ENCODE data around the gene RABAC1.

Gene RABAC1

DNA sequence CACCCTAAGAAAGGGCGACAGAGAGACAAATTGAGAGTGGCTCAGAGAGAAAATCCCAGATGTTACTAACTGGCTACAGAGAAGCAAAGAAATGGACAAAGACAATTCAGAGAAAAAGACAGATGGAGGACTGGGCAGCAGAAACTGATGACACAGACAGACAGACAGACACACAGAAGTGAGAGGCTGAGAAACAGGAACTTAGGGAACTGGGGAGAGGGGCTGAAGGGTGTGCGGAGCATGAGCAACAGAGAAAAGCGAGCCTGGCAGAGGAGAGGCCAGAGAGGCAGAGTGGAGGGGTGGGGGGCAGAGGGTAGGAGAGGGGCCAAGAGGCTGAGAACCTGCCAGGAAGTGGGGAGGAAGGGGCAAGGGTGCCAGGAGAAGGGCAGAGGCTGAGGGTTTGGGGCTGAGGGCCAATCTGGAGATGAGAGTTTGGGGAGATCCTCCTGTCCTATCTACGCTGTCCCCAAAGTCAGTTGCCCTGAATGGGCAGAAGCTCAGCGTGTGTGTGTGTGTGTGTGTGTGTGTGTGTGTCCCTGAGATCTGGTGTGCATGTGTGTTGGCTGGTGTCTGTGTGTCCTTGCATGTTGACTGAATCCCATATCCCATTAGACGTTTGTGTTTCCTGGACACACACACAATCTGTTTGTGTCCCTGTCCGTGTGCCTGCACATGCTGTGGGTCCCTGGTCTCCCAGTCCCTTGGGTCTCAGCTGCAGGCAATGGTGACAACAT is 25.3 kb downstream of the RABAC1 start:
- Mint-ChIP-seq H3K9me3 (no peaks in the 10 kb centered on the region), H3K27me3 (peaks cover 85% of the 10 kb centered on the region), H3K27ac (peak overlapping the region; percentile 34), H3K4me1 (peaks cover 41% of the 10 kb centered on the region), H3K4me3 (no peak overlapping the region), H3K36me3 (no peaks in the 10 kb centered on the region)
- no peak for DNase-seq
- CTCF ChIA-PET: interaction anchor here (0.6 to 1.0 kb wide), 7 partner anchors 9 to 99 kb away, joined by 3 to 4 read pairs (median 3); no protein-coding TSS in a partner anchor

DNA sequence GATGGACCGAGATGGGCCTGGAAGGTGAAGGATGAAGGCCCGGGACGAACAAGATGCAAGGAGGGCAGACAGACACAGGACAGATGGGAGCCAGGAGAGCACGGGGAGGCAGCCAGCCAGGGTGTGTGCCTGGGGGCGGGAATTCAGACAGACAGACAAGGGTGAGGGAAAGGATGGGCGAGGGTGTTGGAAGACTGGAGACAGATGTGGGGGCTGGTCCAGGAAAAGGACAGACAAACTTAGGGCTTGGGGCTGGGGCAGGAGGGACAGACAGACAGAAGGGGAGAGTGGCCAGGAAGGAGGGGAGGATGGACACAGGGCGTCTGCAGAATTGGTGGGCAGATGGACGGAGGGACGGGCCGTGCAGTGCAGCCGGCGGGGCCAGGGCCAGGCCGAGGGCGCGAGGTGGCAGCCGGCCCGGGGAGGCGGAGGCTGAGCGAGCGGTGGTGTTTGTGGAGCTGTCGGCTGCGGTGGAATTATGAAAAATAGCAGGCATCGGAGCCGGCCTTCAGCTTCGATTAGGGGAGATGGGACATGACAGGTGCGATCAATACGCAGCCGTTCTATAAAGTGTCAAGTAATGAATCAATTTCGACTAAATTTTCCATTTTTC is 26.3 kb downstream of the RABAC1 start:
- DNase-seq: no peak
- no peak overlapping the region for H3K4me3 Mint-ChIP-seq
- H3K4me1 Mint-ChIP-seq: peaks cover 45% of the 10 kb centered on the region
- CTCF ChIA-PET: interaction anchor here (1.0 kb wide), 1 partner anchor 59 kb away, joined by 4 read pairs; no protein-coding TSS in a partner anchor
- peaks cover 82% of the 10 kb centered on the region for H3K27me3 Mint-ChIP-seq
- H3K9me3 Mint-ChIP-seq: no peaks in the 10 kb centered on the region
- H3K27ac Mint-ChIP-seq: peak overlapping the region; percentile 46
- no peaks in the 10 kb centered on the region for H3K36me3 Mint-ChIP-seq

DNA sequence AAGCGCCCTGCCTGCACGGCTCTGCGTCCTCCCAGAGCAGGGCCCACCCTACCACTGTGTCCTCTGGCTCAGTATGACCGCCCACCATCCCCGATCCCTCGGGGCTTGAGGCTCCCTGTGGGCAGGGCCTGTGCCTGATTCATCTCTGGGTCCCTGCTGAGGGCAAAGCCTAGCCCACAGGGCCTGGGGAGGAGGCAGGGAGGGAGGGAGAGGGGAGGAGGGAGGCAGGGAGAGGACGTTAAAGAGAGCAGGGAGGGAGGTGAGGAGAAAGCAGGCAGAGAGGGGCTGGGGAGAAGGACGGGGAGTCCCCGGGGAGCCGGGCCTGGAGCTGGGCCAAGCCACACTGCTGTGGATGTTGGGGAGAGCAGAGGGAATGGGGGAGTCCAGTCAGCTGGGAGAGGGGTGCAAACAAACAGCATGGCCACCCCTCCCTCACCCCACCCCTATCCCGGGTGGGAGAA is 26.8 kb downstream of the RABAC1 start:
- CTCF ChIA-PET: interaction anchor here (0.7 to 1.0 kb wide), 2 partner anchors 59 kb away, joined by 3 to 4 read pairs; no protein-coding TSS in a partner anchor
- no peaks in the 10 kb centered on the region for H3K9me3 Mint-ChIP-seq
- H3K4me1 Mint-ChIP-seq: peaks cover 45% of the 10 kb centered on the region
- no peak overlapping the region for H3K4me3 Mint-ChIP-seq
- H3K27ac Mint-ChIP-seq: no peak overlapping the region
- H3K27me3 Mint-ChIP-seq: peaks cover 77% of the 10 kb centered on the region
- H3K36me3 Mint-ChIP-seq: no peaks in the 10 kb centered on the region
- no peak for DNase-seq

DNA sequence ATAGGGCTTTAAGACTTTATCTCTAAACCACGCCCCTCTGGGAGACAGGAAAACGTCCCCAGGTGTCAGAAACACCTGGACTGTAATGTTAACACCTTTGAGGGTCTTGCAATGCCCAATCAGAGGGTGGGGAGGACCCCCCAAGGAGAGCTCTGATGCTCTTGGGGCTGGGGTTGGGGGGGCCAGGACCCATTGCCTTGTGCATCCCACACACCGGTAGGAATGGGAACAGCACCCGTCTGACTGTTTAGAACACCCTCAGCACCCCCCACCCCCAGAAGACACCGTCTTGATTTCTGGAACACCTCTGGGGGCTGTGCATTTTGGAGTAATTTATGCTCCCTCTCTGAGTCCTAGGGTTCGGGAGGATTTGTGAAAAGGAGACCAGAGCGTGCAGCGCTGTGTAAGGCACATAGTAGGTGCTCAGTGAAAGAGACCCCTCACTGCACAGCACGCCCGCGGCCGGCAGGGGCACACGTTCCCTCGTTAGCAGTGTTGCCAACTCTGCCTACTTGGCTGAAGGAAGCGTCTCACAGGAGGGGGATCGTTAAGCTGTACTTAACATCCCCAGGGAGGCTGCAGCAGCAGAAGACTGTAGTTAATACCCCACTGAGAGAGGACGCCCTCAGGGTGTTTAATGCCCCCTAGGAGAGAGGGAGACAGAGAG is 28.1 kb downstream of the RABAC1 start:
- no peak overlapping the region for H3K4me3 Mint-ChIP-seq
- H3K27ac Mint-ChIP-seq: no peak overlapping the region
- peaks cover 45% of the 10 kb centered on the region for H3K4me1 Mint-ChIP-seq
- CTCF ChIA-PET: interaction anchor here (1.3 kb wide), 1 partner anchor 58 kb away, joined by 6 read pairs; no protein-coding TSS in a partner anchor
- H3K27me3 Mint-ChIP-seq: peaks cover 65% of the 10 kb centered on the region
- DNase-seq: no peak
- no peaks in the 10 kb centered on the region for H3K36me3 Mint-ChIP-seq
- H3K9me3 Mint-ChIP-seq: no peaks in the 10 kb centered on the region

DNA sequence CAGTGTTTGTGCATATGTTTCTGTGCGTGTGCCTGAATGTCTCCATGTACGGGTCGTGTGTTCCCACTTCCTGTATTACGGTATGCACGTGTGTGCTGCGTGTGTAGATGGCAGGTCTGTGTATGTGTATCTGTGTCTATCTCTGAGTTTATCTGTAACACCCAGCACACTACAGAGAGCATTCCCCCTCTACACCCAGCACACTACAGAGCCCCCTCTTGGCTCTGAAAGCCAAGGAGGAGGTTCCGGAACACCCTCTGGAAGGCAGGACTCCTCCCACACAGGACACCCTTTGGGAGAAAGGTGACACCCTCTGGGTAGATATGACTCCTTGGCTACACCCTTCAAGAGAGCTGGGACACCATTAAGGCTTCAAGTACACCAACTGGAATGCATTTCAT is 28.8 kb downstream of the RABAC1 start:
- peaks cover 43% of the 10 kb centered on the region for H3K4me1 Mint-ChIP-seq
- DNase-seq: no peak
- H3K27me3 Mint-ChIP-seq: peaks cover 59% of the 10 kb centered on the region
- no peaks in the 10 kb centered on the region for H3K9me3 Mint-ChIP-seq
- CTCF ChIA-PET: interaction anchor here (0.9 to 1.3 kb wide), 2 partner anchors 55 to 57 kb away, joined by 3 to 6 read pairs; no protein-coding TSS in a partner anchor
- H3K36me3 Mint-ChIP-seq: no peaks in the 10 kb centered on the region
- H3K27ac Mint-ChIP-seq: no peak overlapping the region
- peak overlapping the region; percentile 37 for H3K4me3 Mint-ChIP-seq

DNA sequence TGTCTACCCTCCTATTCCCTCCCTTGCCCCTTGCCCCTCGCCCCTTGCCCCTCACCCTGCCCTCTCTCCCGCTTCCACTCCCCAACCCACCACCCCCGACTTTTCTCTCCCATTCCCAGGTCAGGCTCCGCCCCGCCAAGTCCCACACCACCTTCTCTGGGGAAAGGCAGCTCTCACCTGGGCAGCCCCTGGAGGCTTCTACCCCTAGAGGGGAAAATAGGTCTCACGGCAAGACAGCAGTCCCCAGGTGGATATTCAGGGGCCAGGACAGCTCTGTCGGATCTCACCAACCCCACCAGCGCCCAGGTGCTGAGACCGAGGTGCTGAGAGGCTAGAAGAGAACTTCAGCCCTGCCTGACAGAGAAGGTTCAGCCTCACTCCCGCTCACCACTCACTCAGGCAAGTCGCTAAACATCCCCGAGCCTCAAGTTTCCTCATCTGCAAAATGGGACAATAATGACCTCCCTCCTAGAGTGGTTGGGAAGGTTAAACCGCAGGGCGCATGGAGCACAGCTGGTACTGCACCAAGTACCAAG is 29.5 kb downstream of the RABAC1 start:
- peaks cover 36% of the 10 kb centered on the region for H3K4me1 Mint-ChIP-seq
- H3K27me3 Mint-ChIP-seq: peaks cover 52% of the 10 kb centered on the region
- CTCF ChIA-PET: interaction anchor here (0.8 to 0.9 kb wide), 2 partner anchors 41 to 55 kb away, joined by 3 read pairs; no protein-coding TSS in a partner anchor
- H3K4me3 Mint-ChIP-seq: no peak overlapping the region
- no peaks in the 10 kb centered on the region for H3K9me3 Mint-ChIP-seq
- H3K27ac Mint-ChIP-seq: no peak overlapping the region
- no peaks in the 10 kb centered on the region for H3K36me3 Mint-ChIP-seq
- DNase-seq: no peak

DNA sequence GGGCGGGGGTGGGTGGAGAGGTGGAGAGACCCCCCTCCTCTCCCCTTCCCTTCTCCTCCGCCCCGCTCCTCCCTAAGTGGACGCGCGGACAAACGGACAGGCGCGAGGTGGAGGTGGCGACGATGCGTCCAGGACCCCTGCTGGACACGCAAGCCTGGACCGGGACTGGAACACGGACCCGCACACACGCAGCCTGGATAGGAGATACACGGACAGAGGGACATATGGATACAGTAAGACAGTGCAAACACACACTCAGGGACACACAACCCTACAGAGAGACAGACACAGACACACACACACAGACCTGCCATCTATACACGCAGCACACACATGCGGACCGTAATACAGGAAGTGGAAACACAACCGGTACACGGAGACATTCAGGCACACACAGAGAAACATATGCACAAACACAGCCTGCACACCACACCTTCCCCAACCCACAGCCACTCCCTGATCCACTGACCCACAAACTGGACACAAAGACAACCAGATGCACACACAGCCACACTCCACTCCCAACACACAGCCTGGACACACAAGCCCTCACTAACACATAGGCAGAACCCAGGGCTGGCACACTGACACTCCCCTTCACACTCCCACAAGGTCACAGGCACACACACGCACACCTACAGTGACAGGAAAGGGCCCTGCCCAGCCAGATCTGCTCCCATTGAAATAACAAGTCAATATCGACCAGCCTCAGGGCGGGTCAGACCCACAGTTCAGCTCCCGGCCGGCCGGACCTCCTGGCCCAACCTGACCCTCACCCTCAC is 30.2 kb downstream of the RABAC1 start:
- Mint-ChIP-seq H3K9me3 (no peaks in the 10 kb centered on the region), H3K27ac (peak overlapping the region; percentile 2), H3K4me3 (no peak overlapping the region), H3K27me3 (peaks cover 45% of the 10 kb centered on the region), H3K4me1 (peaks cover 32% of the 10 kb centered on the region), H3K36me3 (no peaks in the 10 kb centered on the region)
- CTCF ChIA-PET: interaction anchor here (0.8 to 2.3 kb wide), 3 partner anchors 40 to 56 kb away, joined by 3 to 9 read pairs (median 5); no protein-coding TSS in a partner anchor
- peak; percentile 59 for DNase-seq

DNA sequence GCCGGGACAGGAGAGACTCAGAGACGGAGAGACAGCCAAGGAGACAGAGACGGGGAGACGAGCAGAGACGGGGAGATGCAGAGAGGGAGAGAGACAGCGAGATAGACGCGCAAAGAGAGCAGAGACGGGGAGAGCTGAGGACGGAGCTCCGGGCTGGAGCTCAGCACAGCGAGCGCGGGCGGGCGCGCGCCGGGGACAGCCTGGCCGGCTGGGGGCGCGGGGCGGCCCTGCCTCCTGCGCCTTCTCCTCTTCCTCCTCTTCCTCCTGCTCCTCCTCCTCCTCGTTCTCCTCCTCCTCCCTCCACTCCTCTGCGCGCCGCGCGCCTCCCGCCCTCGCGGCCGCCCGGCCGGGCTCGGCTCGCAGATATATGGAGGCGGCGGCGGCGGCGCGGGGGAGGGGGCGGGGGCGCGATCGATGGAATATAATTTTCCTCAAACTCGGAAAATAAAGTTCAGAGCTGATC is 30.9 kb downstream of the RABAC1 start, which contains the start of gene ERFL:
Gene ERFL, minus strand, starts transcription at position 229 of the 463 bp plus-strand sequence. CDS start 15,530 bp downstream, outside the sequence.
- Mint-ChIP-seq H3K4me3 (no peak within 1 kb of the TSS), H3K27me3 (peaks cover 41% of the 10 kb centered on the region), H3K9me3 (no peaks in the 10 kb centered on the region), H3K4me1 (peaks cover 28% of the 10 kb centered on the region), H3K36me3 (no peaks in the 10 kb centered on the region), H3K27ac (peak within 1 kb of the TSS; percentile 38)
- peak; percentile 54 for DNase-seq
- CTCF ChIA-PET: interaction anchor here (1.3 to 2.3 kb wide), 2 partner anchors 40 to 55 kb away, joined by 5 to 9 read pairs; no protein-coding TSS in a partner anchor

DNA sequence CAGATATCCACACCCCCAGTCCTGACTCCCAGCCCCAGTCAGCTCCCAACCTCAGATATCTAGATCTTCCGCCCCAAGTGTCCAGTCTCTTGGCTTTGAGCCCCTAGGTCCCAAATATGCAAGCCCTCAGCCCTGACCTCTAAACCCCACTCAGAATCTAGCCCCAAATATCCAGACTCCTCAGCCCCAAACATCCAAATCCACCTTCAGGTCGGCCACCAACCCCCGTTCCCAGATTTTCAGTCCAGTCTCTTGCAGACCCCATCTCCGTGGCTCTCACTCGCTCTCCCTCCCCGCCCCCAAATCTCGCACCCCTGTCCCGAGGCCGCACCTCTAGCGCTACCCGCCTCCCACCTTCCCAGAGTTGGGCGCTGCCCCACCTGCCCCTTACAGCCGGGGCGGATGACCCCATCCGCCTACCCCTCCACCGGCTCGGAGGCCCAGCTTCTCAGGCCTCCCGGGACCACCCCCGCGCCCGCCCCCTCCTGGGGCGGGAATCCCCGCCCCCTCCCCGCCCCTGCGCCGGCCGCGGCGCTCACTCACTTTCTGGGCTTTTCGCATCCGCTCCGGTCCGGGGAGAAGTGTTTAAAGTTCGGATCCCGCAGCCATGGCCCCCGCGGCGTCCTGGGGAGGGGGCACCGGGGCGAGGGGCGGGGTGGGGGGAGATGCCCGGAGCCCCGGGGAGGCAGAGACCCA is 31.5 kb downstream of the RABAC1 start:
- CTCF ChIA-PET: interaction anchor here (0.5 to 2.3 kb wide), 3 partner anchors 23 to 54 kb away, joined by 3 to 9 read pairs (median 5); no protein-coding TSS in a partner anchor
- H3K27me3 Mint-ChIP-seq: peaks cover 43% of the 10 kb centered on the region
- H3K27ac Mint-ChIP-seq: no peak overlapping the region
- H3K4me1 Mint-ChIP-seq: peaks cover 31% of the 10 kb centered on the region
- H3K36me3 Mint-ChIP-seq: no peaks in the 10 kb centered on the region
- DNase-seq: peak; percentile 52
- no peaks in the 10 kb centered on the region for H3K9me3 Mint-ChIP-seq
- H3K4me3 Mint-ChIP-seq: no peak overlapping the region

DNA sequence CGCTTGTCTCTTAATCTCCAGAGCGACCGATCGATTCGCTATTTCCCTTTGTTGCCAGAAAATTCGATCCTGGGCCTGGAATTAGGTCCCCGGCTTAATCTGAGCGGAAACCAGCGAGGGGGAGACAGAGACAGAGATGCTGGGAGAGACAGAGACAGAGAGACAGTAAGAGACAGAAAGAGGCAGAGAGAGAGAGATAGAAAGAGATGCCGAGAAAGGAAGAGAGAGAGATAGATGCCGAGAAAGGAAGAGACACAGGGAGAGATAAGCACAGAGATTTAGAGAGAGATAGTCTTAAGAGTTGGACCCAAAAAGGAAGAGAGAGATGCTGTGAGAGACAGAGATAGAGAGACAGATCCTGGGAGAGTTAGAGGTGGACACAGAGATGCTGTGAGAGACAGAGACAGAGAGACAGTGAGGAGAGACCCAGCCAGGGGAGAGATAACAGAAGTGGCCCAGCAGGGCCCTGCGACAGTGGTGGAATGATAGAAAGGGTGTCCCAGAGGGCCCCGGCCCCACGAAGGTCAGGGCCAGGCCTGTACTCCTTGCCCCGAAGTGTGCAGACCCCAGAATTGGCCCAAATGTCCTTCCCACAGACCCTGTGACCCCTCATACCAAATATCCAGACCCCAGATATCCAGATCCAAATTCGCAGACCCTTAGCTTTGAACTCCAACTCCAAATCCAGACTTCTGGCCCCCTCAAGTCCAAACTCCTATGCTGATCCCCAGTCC is 32.2 kb downstream of the RABAC1 start:
- Mint-ChIP-seq H3K4me1 (peaks cover 35% of the 10 kb centered on the region), H3K9me3 (no peaks in the 10 kb centered on the region), H3K27ac (no peak overlapping the region), H3K36me3 (no peaks in the 10 kb centered on the region), H3K4me3 (no peak overlapping the region), H3K27me3 (peaks cover 44% of the 10 kb centered on the region)
- CTCF ChIA-PET: interaction anchor here (0.5 to 2.3 kb wide), 2 partner anchors 23 to 54 kb away, joined by 3 to 9 read pairs; no protein-coding TSS in a partner anchor
- DNase-seq: no peak

DNA sequence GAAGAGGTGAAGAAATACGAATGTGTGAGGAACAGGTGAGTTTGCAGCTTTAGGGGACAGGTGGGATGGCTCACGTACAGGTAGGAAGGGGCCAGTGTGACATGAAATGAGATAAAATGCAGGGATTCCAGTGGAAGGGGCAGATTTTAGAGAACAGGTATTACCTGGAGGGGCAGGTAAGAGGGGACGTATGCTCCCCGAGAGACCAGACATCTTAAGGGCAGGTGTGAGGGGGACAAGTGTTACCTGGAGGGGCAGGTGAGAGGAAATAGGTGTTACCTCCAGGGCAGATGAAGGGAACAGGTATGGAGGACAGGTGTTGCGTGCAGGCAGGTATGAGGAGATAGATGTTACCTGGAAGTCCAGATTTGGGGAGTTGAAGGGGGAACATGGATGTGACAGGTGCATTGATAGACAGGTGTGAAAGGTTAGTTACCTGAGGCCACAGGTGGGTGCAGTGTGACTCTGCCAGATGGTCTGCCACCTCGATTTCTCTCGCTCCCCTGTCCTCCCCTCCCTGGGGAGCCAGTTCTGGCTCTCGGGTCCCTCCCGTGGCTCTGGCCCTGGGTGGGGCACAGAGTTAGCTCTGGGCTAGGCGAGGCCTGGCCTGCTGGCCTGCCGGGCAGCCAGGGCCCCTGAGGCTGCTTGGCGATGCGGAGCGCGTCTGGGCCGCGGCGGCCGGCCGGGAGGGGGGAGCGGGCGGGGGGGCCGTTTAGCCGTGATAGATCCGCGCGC is 32.9 kb downstream of the RABAC1 start:
- DNase-seq: no peak
- Mint-ChIP-seq H3K27me3 (peaks cover 45% of the 10 kb centered on the region), H3K4me3 (no peak overlapping the region), H3K36me3 (no peaks in the 10 kb centered on the region), H3K27ac (no peak overlapping the region), H3K9me3 (no peaks in the 10 kb centered on the region), H3K4me1 (peaks cover 34% of the 10 kb centered on the region)
- CTCF ChIA-PET: no interaction called here
